Activated naive CD8-positive, alpha-beta T cell treated with anti-CD3 and anti-CD28 coated beads for 36 hours (primary cell): Measurements from ENCODE around the gene USP36. TPM values are rescaled to one million over a fixed set of nuclear protein-coding genes. Genes with fewer than 3 reads are reported as not detected.
"Not testable (repeated sequence)": the region's sequence is repeated elsewhere in the genome, so short reads cannot be mapped to it uniquely, and the experiment has no call there.

Experiments used
- DNase-seq: peaks from one replicate; pipeline ENCODE4 v3.0.0; 2021
- H3K27ac Mint-ChIP-seq: one replicate; pipeline ENCODE4 v1.8.0; 2022; ENCODE audit warnings: mild to moderate bottlenecking, moderate library complexity, mixed read lengths
- H3K27me3 Mint-ChIP-seq: one replicate; pipeline ENCODE4 v1.8.0; 2022; ENCODE audit warnings: mild to moderate bottlenecking, mixed read lengths
- H3K36me3 Mint-ChIP-seq: one replicate; pipeline ENCODE4 v1.8.0; 2021; ENCODE audit warnings: mild to moderate bottlenecking, mixed read lengths
- H3K4me1 Mint-ChIP-seq: one replicate; pipeline ENCODE4 v1.8.0; 2021; ENCODE audit warnings: mixed read lengths
- H3K4me3 Mint-ChIP-seq: one replicate; pipeline ENCODE4 v1.8.0; 2022; ENCODE audit warnings: mild to moderate bottlenecking, moderate library complexity, mixed read lengths
- H3K9me3 Mint-ChIP-seq: one replicate; pipeline ENCODE4 v1.8.0; 2022; ENCODE audit warnings: mixed read lengths
- total RNA-seq, 2 experiments: library from RNA; stranded (reverse); gene quantifications; one replicate each; pipeline ENCODE4 v1.2.3, GENCODE V29; 2021

The USP36 gene
- total RNA-seq, 2 experiments from 2014 or later, result 126 to 128 TPM

DNA sequence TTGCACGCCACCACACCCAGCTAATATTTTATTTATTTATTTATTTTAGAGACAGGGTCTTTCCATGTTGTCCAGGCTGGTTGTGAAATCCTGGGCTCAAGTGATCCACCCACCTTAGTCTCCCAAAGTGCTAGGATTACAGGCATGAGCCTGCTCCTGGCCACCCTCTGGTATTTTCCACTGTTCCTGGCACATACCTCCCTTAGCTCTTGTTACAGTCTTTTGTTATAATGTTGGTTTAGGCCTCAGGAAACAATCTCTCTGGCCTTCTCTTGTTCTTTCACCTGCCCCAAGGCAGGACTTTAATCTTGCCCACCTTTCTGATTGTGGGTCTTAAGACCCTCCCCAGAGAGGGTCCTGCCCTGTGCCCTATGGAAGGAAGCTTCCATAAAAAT lies 55.0 kb downstream of the USP36 start:
- no peaks in the 10 kb centered on the region for H3K9me3 Mint-ChIP-seq
- peaks cover 18% of the 10 kb centered on the region for H3K36me3 Mint-ChIP-seq
- H3K27ac Mint-ChIP-seq, result no peak overlapping the region
- no peaks in the 10 kb centered on the region for H3K27me3 Mint-ChIP-seq
- H3K4me1 Mint-ChIP-seq, result peaks cover 49% of the 10 kb centered on the region
- no peak for DNase-seq
- H3K4me3 Mint-ChIP-seq, result no peak overlapping the region

DNA sequence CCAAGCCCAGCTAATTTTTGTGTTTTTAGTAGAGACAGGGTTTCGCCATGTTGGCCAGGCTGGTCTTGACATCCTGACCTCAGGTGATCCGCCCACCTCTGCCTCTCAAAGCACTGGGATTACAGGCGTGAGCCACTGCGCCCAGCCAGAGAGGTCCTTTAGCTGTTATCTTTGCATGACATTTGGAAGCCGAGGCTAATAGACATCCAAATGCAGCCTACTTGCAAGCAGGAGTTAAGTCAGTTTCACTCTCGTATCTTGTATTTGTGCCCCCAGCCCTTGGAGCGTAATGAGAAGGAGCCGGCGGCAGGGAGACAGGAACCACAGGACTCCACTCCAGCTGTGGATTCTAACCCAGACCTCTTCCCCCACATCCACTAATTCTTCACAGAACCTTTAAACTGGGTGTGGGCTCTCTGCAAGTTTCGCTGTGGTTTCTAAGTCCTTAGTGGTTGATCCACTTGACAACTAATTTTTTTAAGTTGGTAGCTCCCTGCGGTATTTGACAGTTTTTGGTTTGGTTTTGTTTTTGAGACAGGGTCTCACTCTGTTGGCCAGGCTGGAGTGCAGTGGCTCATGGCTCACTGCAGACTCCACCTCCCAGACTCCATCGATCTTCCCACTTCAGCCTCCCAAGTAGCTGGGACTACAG lies 55.5 kb downstream of the USP36 start:
- H3K36me3 Mint-ChIP-seq, result peaks cover 18% of the 10 kb centered on the region
- H3K4me3 Mint-ChIP-seq, result no peak overlapping the region
- H3K9me3 Mint-ChIP-seq, result no peaks in the 10 kb centered on the region
- no peaks in the 10 kb centered on the region for H3K27me3 Mint-ChIP-seq
- peaks cover 50% of the 10 kb centered on the region for H3K4me1 Mint-ChIP-seq
- H3K27ac Mint-ChIP-seq, result peak overlapping the region; percentile 58
- DNase-seq, result no peak

DNA sequence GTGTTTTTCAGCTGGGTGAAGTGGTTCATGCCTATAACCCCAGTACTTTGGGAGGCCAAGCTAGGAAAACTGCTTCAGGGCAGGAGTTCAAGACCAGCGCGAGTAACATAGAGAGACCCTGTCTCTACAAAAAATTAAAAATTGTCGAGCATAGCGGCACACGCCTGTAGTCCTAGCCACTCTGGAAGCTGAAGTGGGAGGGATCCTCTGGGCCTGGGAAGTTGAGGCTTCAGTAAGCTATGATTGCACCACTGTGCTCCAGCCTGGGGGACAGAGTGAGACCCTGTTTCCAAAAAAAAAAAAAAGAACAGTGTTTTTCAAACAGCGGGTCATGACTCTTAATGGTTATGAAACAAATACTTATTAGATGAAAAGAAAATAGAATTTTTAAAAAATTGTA lies 56.3 kb downstream of the USP36 start:
- H3K27me3 Mint-ChIP-seq, result no peaks in the 10 kb centered on the region
- peaks cover 50% of the 10 kb centered on the region for H3K4me1 Mint-ChIP-seq
- DNase-seq, result no peak
- no peak overlapping the region for H3K4me3 Mint-ChIP-seq
- peak overlapping the region; percentile 60 for H3K27ac Mint-ChIP-seq
- peaks cover 16% of the 10 kb centered on the region for H3K36me3 Mint-ChIP-seq
- no peaks in the 10 kb centered on the region for H3K9me3 Mint-ChIP-seq

DNA sequence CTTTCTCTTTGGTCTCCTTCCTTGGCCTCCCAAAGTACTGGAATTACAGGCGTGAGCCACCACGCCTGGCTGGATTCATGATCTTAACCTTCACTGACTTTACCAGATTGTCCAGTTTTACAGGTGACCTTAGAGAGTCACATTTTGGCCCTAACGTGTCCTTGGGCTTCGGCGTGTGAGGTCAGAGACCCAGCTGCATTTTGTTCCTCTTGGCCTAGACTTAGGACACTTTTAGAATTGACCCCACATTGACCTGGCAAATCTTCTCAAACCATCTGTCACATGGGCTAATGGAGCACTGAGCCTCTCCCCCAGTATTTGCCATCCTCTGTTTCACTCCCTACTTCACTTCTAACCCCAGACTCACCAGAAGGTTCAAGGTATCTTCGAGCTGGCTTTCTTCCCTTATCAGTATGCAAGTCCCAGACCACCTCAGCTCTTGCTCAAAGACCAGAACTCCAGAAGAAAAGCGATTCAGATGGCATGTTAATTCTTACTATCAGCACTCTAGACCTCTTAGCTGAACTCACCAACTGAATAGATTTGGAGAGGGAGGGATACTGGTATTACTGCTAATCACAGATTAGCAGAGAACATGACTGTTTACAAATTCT lies 56.8 kb downstream of the USP36 start:
- H3K27me3 Mint-ChIP-seq, result no peaks in the 10 kb centered on the region
- H3K9me3 Mint-ChIP-seq, result no peaks in the 10 kb centered on the region

DNA sequence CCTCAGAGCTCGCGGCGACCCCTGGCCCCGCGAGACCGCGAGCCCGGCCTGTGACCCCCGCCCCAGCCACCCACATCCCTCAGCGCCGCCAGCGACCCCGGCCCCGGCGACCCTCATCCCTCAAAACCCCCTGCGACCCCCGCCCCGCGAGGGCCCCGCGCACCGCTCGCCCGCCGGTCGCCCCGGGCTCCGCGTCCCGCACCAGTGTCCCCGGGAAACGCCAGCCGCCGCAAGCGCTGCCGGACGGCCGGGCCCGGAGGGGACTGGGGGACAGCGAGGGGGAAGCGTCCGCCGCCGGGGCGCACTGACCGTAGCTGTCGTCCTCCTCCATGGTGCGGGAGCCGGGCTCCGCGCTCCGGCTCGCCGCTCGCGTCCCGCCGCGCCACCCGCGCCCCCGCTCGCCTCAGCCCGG lies 58.7 kb downstream of the USP36 start, which contains the start of gene CYTH1:
Gene CYTH1, minus strand, starts transcription at position 381 of the 412 bp plus-strand sequence. Its CDS starts 50 bp downstream, at position 331.
- Mint-ChIP-seq H3K9me3 (no peaks in the 10 kb centered on the region), H3K4me1 (peaks cover 55% of the 10 kb centered on the region)
- DNase-seq, result no peak

More for the DNA sequence above, 56.8 kb downstream of the USP36 start:
- Mint-ChIP-seq H3K36me3 (peaks cover 18% of the 10 kb centered on the region), H3K4me3 (no peak overlapping the region), H3K4me1 (peaks cover 51% of the 10 kb centered on the region), H3K27ac (peak overlapping the region; percentile 60)
- DNase-seq, result no peak

DNA sequence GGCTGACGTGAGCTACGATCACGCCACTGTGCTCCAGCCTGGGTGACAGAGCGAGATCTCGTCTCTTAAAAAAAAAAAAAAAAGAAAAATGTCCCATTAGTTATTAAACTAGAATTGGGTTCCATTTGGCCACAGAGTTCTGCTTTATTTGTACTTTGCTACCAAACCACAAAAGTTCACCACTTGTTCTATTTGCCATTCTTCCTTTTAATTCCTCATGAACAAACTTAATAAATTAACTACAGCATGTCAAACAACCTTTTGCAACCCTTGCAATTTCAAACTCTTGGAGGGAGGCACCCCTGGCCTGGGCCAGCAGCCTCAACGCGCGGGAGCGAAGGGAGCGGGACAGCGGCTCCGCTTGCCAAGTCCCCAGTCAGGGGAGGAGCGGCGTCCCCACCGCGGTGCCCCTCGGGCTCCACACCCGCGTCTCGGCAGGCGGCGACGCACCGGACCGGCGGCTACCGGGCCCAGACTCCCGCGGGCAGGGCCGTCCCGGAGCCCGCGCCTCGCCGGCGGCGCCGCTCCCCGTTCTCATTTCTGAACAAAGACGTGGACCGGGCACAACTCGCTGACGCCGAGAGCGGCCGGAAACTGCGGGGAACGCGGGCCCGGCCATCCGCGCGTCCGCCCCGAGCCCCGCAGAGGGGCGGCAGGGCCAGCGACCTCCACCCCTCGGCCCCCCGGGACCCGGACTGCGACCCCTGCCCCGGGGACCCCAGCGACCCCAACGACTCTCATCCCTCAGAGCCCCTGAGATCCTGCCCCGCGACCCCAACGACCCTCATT lies 59.3 kb downstream of the USP36 start:
- H3K9me3 Mint-ChIP-seq, result no peaks in the 10 kb centered on the region
- peak; percentile 56 for DNase-seq
- H3K4me3 Mint-ChIP-seq, result peak overlapping the region; percentile 84
- peaks cover 55% of the 10 kb centered on the region for H3K4me1 Mint-ChIP-seq
- peak overlapping the region; percentile 95 for H3K27ac Mint-ChIP-seq
- H3K36me3 Mint-ChIP-seq, result peaks cover 16% of the 10 kb centered on the region
- H3K27me3 Mint-ChIP-seq, result no peaks in the 10 kb centered on the region

More for the DNA sequence above, 58.7 kb downstream of the USP36 start, which contains the start of gene CYTH1:
- Mint-ChIP-seq H3K36me3 (peaks cover 16% of the 10 kb centered on the region), H3K27me3 (no peaks in the 10 kb centered on the region), H3K27ac (peak within 1 kb of the TSS; percentile 95), H3K4me3 (peak within 1 kb of the TSS; percentile 84)

DNA sequence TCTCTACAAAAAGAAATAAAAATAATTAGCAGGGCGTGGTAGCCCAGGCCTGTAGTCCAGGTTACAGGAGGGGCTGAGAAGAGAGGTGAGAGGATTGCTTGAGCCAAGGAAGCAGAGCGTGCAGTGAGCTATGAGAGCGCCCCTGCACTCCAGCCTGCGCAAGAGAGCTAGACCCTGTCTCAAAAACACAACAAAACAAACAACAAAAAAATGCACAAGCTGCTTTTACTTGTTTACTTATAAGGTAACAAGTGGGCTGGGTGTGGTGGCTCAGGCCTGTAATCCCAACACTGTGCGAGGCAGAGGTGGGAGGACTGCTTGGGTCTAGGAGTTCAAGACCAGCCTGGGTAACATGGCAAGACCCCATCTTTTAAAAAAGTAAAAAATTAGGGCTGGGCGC lies 60.3 kb downstream of the USP36 start:
- DNase-seq, result no peak

DNA sequence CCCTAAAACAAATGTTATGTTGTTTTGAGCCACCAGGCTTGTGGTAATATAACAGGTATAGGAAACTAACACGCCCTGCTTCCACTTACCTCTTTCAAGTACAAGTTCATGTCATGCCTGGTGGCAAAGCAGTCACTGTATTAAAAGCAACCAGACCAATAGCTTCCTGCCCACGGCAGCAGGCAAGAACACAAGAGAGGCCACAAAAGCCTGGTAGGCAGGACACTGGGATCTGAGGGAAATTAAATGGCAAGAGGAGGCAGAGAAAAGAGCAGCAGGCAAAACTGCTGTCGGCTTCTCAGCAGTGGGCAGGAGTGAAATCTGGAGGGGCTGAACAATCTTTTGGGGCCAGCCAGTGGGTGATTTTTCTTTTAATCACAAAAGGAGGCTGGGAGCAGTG lies 60.8 kb downstream of the USP36 start:
- no peaks in the 10 kb centered on the region for H3K9me3 Mint-ChIP-seq
- peak overlapping the region; percentile 84 for H3K4me3 Mint-ChIP-seq
- peaks cover 54% of the 10 kb centered on the region for H3K4me1 Mint-ChIP-seq
- DNase-seq, result peak; percentile 60
- H3K27ac Mint-ChIP-seq, result peak overlapping the region; percentile 95
- H3K27me3 Mint-ChIP-seq, result no peaks in the 10 kb centered on the region
- H3K36me3 Mint-ChIP-seq, result peaks cover 17% of the 10 kb centered on the region

More for the DNA sequence above, 60.3 kb downstream of the USP36 start:
- H3K36me3 Mint-ChIP-seq, result peaks cover 16% of the 10 kb centered on the region
- no peaks in the 10 kb centered on the region for H3K27me3 Mint-ChIP-seq
- H3K9me3 Mint-ChIP-seq, result no peaks in the 10 kb centered on the region
- H3K4me3 Mint-ChIP-seq, result peak overlapping the region; percentile 84
- H3K27ac Mint-ChIP-seq, result peak overlapping the region; percentile 95
- peaks cover 55% of the 10 kb centered on the region for H3K4me1 Mint-ChIP-seq

DNA sequence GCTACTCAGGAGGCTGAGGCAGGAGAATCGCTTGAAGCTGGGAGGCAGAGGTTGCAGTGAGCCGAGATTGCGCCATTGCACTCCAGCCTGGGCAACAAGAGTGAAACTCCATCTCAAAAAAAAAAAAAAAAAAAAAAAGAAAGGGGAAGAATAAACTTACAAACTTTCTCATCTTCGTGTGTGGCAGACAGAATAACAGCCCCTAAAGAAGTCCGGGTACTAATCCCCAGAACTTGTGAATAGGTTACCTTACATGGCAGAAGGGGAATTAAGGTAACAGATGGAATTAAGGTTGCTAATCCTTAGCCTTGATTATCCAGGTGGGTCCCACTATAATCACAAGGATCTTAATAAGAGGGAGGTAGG lies 61.3 kb downstream of the USP36 start:
- peaks cover 20% of the 10 kb centered on the region for H3K36me3 Mint-ChIP-seq
- not testable (repeated sequence) for DNase-seq, H3K27me3 Mint-ChIP-seq, H3K9me3 Mint-ChIP-seq
- peaks cover 56% of the 10 kb centered on the region for H3K4me1 Mint-ChIP-seq
- peak overlapping the region; percentile 84 for H3K4me3 Mint-ChIP-seq
- peak overlapping the region; percentile 95 for H3K27ac Mint-ChIP-seq

DNA sequence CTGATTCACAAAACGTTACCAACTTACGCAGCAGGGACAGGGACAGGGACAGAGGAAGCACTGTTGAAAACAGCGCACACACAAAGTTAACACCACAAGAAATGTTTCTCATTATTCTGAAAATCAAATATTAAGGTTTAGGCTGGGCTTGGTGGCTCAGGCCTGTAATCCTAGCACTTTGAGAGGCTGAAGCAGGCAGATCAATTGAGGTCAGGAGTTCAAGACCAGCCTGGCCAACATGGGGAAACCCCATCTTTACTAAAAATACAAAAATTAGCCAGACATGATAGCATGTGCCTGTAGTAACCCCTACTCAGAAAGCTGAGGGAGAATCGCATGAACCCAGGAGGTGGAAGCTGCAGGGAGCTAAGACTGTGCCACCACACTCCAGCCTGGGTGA lies 62.7 kb downstream of the USP36 start:
- peak overlapping the region; percentile 91 for H3K27ac Mint-ChIP-seq
- DNase-seq, result peak; percentile 42
- no peaks in the 10 kb centered on the region for H3K27me3 Mint-ChIP-seq
- H3K36me3 Mint-ChIP-seq, result peaks cover 22% of the 10 kb centered on the region
- H3K4me1 Mint-ChIP-seq, result peaks cover 56% of the 10 kb centered on the region
- peak overlapping the region; percentile 55 for H3K4me3 Mint-ChIP-seq
- H3K9me3 Mint-ChIP-seq, result no peaks in the 10 kb centered on the region

DNA sequence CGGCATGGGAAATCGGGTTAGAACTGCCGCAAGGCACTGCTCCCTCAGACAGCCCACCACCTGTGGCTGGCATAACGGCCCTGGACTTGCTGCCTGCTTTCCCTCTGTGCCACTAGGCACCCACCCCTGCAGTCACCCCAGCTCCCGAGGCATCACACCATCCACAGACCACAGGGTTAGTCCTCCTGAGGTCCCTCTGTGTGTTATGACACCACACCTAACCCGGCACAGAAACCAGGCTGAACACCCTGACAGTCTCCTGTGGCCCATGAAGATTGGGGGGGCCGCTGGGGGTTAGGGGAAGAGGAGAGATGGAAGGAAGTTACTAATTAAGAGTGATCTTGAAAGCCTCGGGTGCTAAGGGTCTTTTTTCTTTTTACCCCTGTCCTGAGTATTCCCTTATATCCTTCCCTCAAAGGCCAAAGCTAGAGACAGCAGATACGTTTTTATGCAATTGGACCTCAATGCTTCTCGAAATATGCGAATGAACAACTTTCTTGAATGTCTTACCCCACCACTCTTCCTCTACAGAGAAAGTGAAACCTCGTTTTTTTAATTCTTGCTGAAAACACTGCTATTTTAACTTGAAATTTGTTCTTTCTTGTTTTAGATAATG lies 65.5 kb downstream of the USP36 start:
- Mint-ChIP-seq H3K36me3 (peaks cover 34% of the 10 kb centered on the region), H3K4me3 (peak overlapping the region; percentile 87), H3K27me3 (no peaks in the 10 kb centered on the region), H3K9me3 (no peaks in the 10 kb centered on the region), H3K27ac (peak overlapping the region; percentile 97), H3K4me1 (peaks cover 65% of the 10 kb centered on the region)
- DNase-seq, result peak; percentile 82

DNA sequence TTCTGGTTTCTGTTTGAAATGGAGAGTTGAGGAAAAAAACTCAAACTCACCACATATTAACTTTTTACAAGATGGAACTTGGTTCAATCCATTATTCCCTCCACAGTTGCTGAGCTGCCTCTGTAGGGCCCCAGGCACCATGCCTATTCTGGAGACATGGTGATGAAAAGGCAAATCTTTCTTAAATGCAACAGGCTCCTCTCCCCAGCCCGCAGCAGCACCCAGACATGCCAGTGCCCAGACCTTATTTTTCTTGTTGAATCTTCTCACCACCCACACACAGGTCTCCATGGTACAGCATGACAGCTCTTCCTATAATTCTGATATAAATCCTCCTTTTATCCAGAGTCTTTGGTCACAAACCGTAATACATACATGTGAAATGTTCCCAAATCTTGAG lies 66.2 kb downstream of the USP36 start:
- DNase-seq, result peak; percentile 38
- Mint-ChIP-seq H3K4me1 (peaks cover 59% of the 10 kb centered on the region), H3K9me3 (no peaks in the 10 kb centered on the region)

DNA sequence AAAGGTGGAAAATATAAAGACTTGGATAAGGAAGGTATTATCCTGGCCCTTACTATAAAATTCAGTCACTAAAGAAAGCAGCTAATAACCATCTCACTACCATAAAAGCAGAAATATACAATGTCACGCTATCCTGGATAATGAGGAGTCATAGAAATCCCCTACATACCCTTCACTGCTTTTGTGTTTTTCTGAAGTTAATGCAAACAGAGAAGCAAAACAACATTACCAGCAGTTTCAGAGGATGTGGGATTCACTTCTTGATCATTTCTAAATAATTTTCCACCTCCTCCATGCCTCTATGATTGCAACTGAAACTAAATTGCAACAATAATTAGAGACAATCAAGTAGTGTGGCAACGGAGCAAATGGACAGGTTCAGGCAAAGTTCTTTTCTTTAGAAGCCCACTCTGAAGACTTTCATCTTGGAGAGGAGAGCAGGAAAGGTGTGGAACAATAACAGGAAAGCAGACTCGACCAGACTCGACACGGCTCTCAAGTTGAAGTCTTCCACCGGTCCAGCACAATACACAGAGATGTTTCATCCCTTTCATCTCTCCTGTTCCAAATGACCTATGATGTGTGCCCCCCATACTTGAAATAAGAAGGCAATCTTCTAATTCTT lies 68.7 kb downstream of the USP36 start:
- peaks cover 44% of the 10 kb centered on the region for H3K4me1 Mint-ChIP-seq
- H3K27me3 Mint-ChIP-seq, result no peaks in the 10 kb centered on the region
- peaks cover 22% of the 10 kb centered on the region for H3K36me3 Mint-ChIP-seq
- no peaks in the 10 kb centered on the region for H3K9me3 Mint-ChIP-seq
- peak overlapping the region; percentile 70 for H3K4me3 Mint-ChIP-seq
- no peak for DNase-seq
- peak overlapping the region; percentile 97 for H3K27ac Mint-ChIP-seq

More for the DNA sequence above, 66.2 kb downstream of the USP36 start:
- peak overlapping the region; percentile 97 for H3K27ac Mint-ChIP-seq
- peaks cover 31% of the 10 kb centered on the region for H3K36me3 Mint-ChIP-seq
- H3K27me3 Mint-ChIP-seq, result no peaks in the 10 kb centered on the region
- H3K4me3 Mint-ChIP-seq, result peak overlapping the region; percentile 87

DNA sequence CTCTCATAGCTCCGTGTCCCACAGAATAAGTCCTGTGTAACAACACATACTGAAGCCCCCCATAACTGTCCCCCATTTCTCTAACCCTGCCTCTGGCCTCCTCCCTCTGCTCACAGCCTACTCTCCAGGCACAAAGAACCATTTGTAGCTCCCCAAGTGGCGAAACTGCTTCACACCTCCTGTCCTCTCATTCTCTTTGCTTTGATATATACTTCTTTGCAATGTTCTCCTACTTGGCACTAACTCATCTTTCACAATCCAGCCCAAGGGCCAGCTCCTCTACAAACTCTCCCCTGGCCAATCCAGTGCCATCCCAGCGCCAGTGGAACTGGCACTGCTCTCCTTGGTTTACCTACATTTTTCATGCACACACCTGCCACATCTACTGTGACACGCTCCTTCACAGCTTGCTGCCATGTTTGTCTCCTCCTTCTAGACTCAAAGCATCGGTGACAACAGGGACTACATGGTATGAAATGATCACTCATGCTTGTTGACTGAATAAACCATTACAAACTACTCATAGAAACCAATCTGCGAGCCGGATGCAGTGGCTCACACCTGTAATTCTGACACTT lies 71.3 kb downstream of the USP36 start:
- Mint-ChIP-seq H3K9me3 (no peaks in the 10 kb centered on the region), H3K4me3 (no peak overlapping the region), H3K36me3 (peaks cover 22% of the 10 kb centered on the region), H3K27me3 (no peaks in the 10 kb centered on the region), H3K4me1 (peaks cover 40% of the 10 kb centered on the region), H3K27ac (no peak overlapping the region)
- DNase-seq, result no peak
